Heart left ventricle (tissue), 16 donors: ENCODE data around the gene PHLPP1. TPM values are rescaled to one million over a fixed set of nuclear protein-coding genes. Genes with fewer than 3 reads are reported as not detected.
A peak's percentile ranks its signal among the peaks of the same experiment; 100 is the strongest.

ENCODE experiments used
- ATAC-seq, 4 donors: fragments of 200-7000 bp; cut with Tn5 transposase; one replicate each; pipeline ENCODE4 v1.9.1; 2020 to 2022; ENCODE audit warnings: moderate library complexity in 4 of 4, mild to moderate bottlenecking in 3 of 4, moderate number of reproducible peaks in 1 of 4
- DNase-seq, 5 donors: peaks; one replicate each; pipeline ENCODE4 v3.0.0-alpha.2; 2020
- H3K27ac ChIP-seq, 12 donors: fragments of 200-600 bp; sonication (generic) in 4 of 12; one replicate each; pipeline versions ENCODE4 v1.5.0 to v1.8.0; 2016 to 2022; ENCODE audit warnings: mild to moderate bottlenecking in 2 of 12
- H3K27me3 ChIP-seq, 9 donors: fragments of 200-600 bp; sonication (generic) in 2 of 9; one replicate each; pipeline versions ENCODE4 v1.5.1 to v1.8.0; 2016 to 2022; ENCODE audit warnings: mild to moderate bottlenecking in 3 of 9
- H3K36me3 ChIP-seq, 9 donors: fragments of 200-600 bp; sonication (generic) in 2 of 9; one replicate each; pipeline versions ENCODE4 v1.5.0 to v1.8.0; 2018 to 2022; ENCODE audit warnings: mild to moderate bottlenecking in 2 of 9
- H3K4me1 ChIP-seq, 12 donors: fragments of 200-600 bp; sonication (generic) in 4 of 12; one replicate each; pipeline versions ENCODE4 v1.5.0 to v1.8.0; 2016 to 2022; ENCODE audit warnings: mild to moderate bottlenecking in 3 of 12
- H3K4me3 ChIP-seq, 12 donors: fragments of 200-600 bp; sonication (generic) in 4 of 12; one replicate each; pipeline versions ENCODE4 v1.5.0 to v1.8.0; 2017 to 2022; ENCODE audit warnings: mild to moderate bottlenecking in 9 of 12, moderate library complexity in 4 of 12
- H3K9me3 ChIP-seq, 12 donors: fragments of 200-600 bp; sonication (generic) in 4 of 12; one replicate each; pipeline versions ENCODE4 v1.5.0 to v1.8.0; 2016 to 2022; ENCODE audit warnings: mild to moderate bottlenecking in 1 of 12
- POLR2A ChIP-seq, 2 donors: fragments of 450-650 bp; IDR thresholded peaks; one replicate each; pipeline ENCODE4 v1.6.1; 2017; ENCODE audit warnings: antibody characterized with exemption in 2 of 2, mild to moderate bottlenecking in 2 of 2, moderate library complexity in 2 of 2
- WGBS, 4 donors: extraction: QIAGEN DNeasy Blood & Tissue Kit in 2 of 4; methylation state at CpG; one replicate each; pipeline versions ENCODE4 v1.1.5 to v1.1.7; 2013 to 2018; 5-methylcytosine and 5-hydroxymethylcytosine counted together
- intact Hi-C, 10 donors: fragments of 100-400 bp; cut with DNase I; formaldehyde crosslinking; loops; one replicate each; pipeline versions ENCODE4 v1.11.1 to v1.14.2; 2022
- polyA plus RNA-seq, 2 donors: library from polyadenylated mRNA; stranded (reverse); fragments of 200-250 nt; gene quantifications; one replicate each; pipeline ENCODE4 v1.2.3, GENCODE V29; 2013
- total RNA-seq, 9 donors: library from RNA; depleted of rRNA in 2 of 9; stranded (reverse); fragments of >200 nt in 2 of 9; fragmentation: NEBNext Ultra II Directional in 3 of 9; extraction: Animal tissue kit (Norgen Biotek cat#: 25700) in 3 of 9; gene quantifications; one replicate each; pipeline versions ENCODE4 v1.1.0 to v1.2.4, GENCODE V29; 2016 to 2023
- TF ChIP-seq, protein P1 (sequence below), 12 donors: fragments of 200-600 bp; sonication (generic) in 4 of 12; IDR thresholded peaks; one replicate each; pipeline versions ENCODE4 v1.5.0 to v1.8.0; 2018 to 2022; ENCODE audit warnings: antibody characterized with exemption in 12 of 12, mild to moderate bottlenecking in 5 of 12
- donor health status: ischemic (EF 13 %, LVEDD 7.1; RV severe dilation, severe dysfunction).
- donor health status: healthy with polysubstance abuse.
- donor health status: DM: no; HTN: yes; CAD: no.
- donor health status: DM: no; HTN: no; CAD: no.
- donor health status: ischemic (EF 25% LVEDD 6.9; RV normal size, moderate dysfunction).
- donor health status: ischemic (EF 25% LVEDD 5.7; RV mildly dilated, moderate dysfunction).
- donor health status: healthy.
- donor health status: DM: yes; HTN: yes; CAD: no.
- donor health status: ischemic (EF 35%, LVEDD 5.7; RV mildly dilated, moderate dysfunction).
- donor health status: nonischemic (EF 11% LVEDD 7.7; RV severe dilation, severe dysfunction).
- donor health status: DM: yes; HTN: yes; CAD: no.
- donor health status: PGD.
- donor health status: ischemic (EF 29% LVEDD 5.4; RV normal size, mild dysfunction).
- donor health status: nonischemic (EF 23%, LVEDD 6.1; RV moderate dilation, normal function).

Gene PHLPP1
- total and polyA plus RNA-seq, 11 donors = 1.7 to 11.1 (median 6.2) TPM

DNA sequence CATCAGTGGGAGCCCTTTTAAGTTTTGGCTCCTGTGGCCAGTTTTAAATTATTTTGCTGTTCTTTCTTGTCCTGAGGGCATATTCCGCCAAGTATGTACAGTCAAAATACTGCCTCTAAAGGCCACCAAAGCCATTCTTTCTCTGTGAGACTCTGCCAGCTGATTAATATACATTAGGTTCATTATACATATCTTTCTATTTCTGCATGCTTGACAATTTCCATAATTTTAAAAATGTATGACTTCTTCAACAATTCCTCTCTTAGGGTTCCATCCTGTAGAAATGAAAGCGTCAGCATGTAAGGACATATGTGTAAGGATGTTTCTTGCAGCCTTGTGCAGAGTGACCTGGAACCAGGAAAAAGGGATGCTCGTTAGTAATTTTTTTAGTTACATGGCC, 291.9 kb downstream of the PHLPP1 start:
- no peak for DNase-seq
- no peak for TF ChIP-seq POLR2A (IDR thresholded peaks at IDR 0.05)
- TF ChIP-seq, protein P1, sequence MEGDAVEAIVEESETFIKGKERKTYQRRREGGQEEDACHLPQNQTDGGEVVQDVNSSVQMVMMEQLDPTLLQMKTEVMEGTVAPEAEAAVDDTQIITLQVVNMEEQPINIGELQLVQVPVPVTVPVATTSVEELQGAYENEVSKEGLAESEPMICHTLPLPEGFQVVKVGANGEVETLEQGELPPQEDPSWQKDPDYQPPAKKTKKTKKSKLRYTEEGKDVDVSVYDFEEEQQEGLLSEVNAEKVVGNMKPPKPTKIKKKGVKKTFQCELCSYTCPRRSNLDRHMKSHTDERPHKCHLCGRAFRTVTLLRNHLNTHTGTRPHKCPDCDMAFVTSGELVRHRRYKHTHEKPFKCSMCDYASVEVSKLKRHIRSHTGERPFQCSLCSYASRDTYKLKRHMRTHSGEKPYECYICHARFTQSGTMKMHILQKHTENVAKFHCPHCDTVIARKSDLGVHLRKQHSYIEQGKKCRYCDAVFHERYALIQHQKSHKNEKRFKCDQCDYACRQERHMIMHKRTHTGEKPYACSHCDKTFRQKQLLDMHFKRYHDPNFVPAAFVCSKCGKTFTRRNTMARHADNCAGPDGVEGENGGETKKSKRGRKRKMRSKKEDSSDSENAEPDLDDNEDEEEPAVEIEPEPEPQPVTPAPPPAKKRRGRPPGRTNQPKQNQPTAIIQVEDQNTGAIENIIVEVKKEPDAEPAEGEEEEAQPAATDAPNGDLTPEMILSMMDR (IDR thresholded peaks at IDR 0.05) = no peak
- no peak for ATAC-seq
- H3K4me1 ChIP-seq = no peaks in the 10 kb centered on the region
- H3K36me3 ChIP-seq = no peaks in the 10 kb centered on the region
- WGBS, 4 donors = 83 to 93% (median 88%) methylated on average over 3 of the region's 3 CpGs
- intact Hi-C loops = no loop called here
- no peak overlapping the region for H3K27ac ChIP-seq
- H3K4me3 ChIP-seq = no peak overlapping the region
- no peaks in the 10 kb centered on the region for H3K27me3 ChIP-seq
- H3K9me3 ChIP-seq = peaks cover 0 to 4% (median 0%) of the 10 kb centered on the region in 12 donors

DNA sequence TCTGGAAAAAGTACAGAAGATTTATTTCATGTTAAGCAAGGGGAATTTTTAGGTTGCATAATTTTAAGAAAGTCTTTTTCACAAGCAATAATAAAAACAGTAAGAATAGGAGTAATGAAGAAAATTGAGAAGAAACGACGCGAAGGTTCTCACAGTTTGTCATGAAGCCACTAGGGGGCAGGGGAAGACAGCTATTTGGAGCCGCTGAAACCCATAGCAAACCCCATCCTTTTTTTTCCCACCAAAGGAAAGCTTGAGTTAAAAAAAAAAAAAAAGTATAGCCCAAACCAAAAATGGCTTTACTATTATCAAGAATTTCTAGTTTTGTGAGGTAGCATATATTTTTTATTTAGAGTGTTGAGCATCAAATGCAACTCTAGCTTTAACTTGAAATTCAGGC, 300.9 kb downstream of the PHLPP1 start:
- DNase-seq (peak in 2 of 5 donors; percentile 38 to 42), ATAC-seq (peak in 3 of 4 donors; percentile 58 to 72 (median 65))
- WGBS, 4 donors = 0 to 3% (median 1%) methylated on average over 4 of the region's 4 CpGs
- Histone ChIP-seq H3K36me3 (no peaks in the 10 kb centered on the region), H3K27me3 (peaks cover 0 to 9% (median 0%) of the 10 kb centered on the region in 9 donors), H3K4me3 (no peak overlapping the region), H3K9me3 (peaks cover 0 to 10% (median 0%) of the 10 kb centered on the region in 12 donors), H3K27ac (no peak overlapping the region), H3K4me1 (no peaks in the 10 kb centered on the region)
- intact Hi-C loops = loop anchor here (1.0 to 10.0 kb wide), 14 partner anchors 96 to 426 kb away; no protein-coding TSS in a partner anchor
- TF ChIP-seq, protein P1 (IDR thresholded peaks at IDR 0.05) = peak; percentile 65 to 89 (median 82)
- TF ChIP-seq POLR2A (IDR thresholded peaks at IDR 0.05) = no peak

DNA sequence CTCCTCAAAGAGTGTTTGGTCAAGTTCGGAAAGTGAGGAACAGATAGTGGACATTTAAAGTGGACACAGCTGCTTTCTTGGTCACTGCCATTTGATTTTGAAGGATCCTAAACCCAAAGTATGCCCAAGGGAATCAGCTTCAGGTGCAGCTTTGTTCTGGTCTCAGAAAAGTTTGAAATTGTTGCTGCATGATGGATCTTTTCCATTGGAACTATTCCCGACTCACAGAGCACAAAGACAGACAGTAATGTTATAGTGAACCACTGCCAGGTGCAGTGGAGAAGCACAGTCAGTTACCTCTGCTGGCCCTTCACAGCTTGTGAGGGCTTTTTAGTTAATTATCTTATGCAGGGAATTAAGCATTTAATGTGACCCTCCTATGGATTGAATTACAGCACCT, 301.7 kb downstream of the PHLPP1 start:
- TF ChIP-seq, protein P1 (IDR thresholded peaks at IDR 0.05) = no peak
- TF ChIP-seq POLR2A (IDR thresholded peaks at IDR 0.05) = no peak
- Histone ChIP-seq H3K27me3 (peaks cover 0 to 9% (median 0%) of the 10 kb centered on the region in 9 donors), H3K9me3 (peaks cover 0 to 10% (median 0%) of the 10 kb centered on the region in 12 donors), H3K4me1 (no peaks in the 10 kb centered on the region), H3K27ac (no peak overlapping the region), H3K4me3 (no peak overlapping the region), H3K36me3 (no peaks in the 10 kb centered on the region)
- intact Hi-C loops = loop anchor here (2.0 to 10.0 kb wide), 11 partner anchors 95 to 425 kb away; no protein-coding TSS in a partner anchor
- ATAC-seq (no peak), DNase-seq (no peak)
- 64 to 68% (median 64%) methylated on average over 2 of the region's 2 CpGs for WGBS, 4 donors

DNA sequence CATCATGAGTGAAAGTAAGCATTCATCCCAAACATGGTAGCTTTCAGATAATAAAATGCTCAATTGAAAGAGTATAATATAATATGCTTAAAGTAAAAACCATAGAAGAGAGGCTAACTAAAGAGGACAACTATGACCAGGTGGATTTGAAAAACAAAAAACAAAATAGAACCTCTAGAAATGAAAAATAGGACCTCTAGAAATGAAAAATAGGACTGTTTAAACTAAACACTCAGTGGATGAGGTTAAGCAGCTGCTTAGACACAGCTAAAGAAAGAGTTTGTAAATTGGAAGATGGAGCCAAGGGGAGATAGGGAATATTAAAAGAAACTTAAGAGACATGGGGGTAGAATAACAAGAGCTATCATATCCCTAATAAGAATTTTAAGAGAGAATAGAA, 302.6 kb downstream of the PHLPP1 start:
- Histone ChIP-seq H3K4me1 (no peaks in the 10 kb centered on the region), H3K4me3 (no peak overlapping the region), H3K9me3 (peaks cover 0 to 10% (median 0%) of the 10 kb centered on the region in 12 donors), H3K36me3 (no peaks in the 10 kb centered on the region), H3K27me3 (peaks cover 0 to 9% (median 0%) of the 10 kb centered on the region in 9 donors), H3K27ac (no peak overlapping the region)
- no peak for ATAC-seq
- DNase-seq = no peak
- intact Hi-C loops = loop anchor here (2.0 to 10.0 kb wide), 11 partner anchors 94 to 424 kb away; no protein-coding TSS in a partner anchor
- no peak for TF ChIP-seq POLR2A (IDR thresholded peaks at IDR 0.05)
- TF ChIP-seq, protein P1 (IDR thresholded peaks at IDR 0.05) = no peak
